ENCODE results near the gene KDM5A. TPM values are rescaled to one million over a fixed set of nuclear protein-coding genes. Genes with fewer than 3 reads are reported as not detected.

Gene KDM5A
- total and polyA plus RNA-seq, 11 donors: 4.7 to 55.6 (median 31.2) TPM

DNA sequence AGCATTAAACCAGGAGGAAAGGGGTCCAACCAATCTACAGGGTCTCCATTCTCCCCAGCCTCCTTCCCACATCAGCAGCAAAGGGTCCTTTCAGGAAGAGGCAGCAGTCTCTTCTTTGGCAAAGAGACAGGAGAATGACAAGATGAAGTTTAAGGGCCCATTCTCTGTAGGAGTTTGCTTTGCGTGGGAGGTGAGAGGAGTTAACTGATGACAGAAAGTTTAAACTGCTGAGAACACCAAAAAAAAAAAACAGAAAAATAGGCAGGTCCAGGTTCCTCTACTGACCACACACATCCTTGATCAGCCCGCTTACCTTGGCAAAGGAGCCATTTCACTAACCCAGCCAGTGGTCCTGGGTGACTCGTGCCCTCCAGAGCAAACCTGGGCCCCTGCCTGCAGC, 132.2 kb downstream of the KDM5A start:
- Histone ChIP-seq H3K27ac (no peak overlapping the region), H3K4me3 (no peak overlapping the region), H3K4me1 (no peaks in the 10 kb centered on the region), H3K9me3 (no peaks in the 10 kb centered on the region), H3K36me3 (no peaks in the 10 kb centered on the region), H3K27me3 (peaks cover 0 to 15% (median 0%) of the 10 kb centered on the region in 9 donors)
- 70 to 77% (median 75%) methylated on average over 3 of the region's 3 CpGs for WGBS, 4 donors
- no peak for DNase-seq
- intact Hi-C loops (cut with DNase I): no loop called here
- no peak for ATAC-seq
- TF ChIP-seq POLR2A (IDR thresholded peaks at IDR 0.05): no peak
- TF ChIP-seq, protein P1, sequence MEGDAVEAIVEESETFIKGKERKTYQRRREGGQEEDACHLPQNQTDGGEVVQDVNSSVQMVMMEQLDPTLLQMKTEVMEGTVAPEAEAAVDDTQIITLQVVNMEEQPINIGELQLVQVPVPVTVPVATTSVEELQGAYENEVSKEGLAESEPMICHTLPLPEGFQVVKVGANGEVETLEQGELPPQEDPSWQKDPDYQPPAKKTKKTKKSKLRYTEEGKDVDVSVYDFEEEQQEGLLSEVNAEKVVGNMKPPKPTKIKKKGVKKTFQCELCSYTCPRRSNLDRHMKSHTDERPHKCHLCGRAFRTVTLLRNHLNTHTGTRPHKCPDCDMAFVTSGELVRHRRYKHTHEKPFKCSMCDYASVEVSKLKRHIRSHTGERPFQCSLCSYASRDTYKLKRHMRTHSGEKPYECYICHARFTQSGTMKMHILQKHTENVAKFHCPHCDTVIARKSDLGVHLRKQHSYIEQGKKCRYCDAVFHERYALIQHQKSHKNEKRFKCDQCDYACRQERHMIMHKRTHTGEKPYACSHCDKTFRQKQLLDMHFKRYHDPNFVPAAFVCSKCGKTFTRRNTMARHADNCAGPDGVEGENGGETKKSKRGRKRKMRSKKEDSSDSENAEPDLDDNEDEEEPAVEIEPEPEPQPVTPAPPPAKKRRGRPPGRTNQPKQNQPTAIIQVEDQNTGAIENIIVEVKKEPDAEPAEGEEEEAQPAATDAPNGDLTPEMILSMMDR (IDR thresholded peaks at IDR 0.05): no peak

DNA sequence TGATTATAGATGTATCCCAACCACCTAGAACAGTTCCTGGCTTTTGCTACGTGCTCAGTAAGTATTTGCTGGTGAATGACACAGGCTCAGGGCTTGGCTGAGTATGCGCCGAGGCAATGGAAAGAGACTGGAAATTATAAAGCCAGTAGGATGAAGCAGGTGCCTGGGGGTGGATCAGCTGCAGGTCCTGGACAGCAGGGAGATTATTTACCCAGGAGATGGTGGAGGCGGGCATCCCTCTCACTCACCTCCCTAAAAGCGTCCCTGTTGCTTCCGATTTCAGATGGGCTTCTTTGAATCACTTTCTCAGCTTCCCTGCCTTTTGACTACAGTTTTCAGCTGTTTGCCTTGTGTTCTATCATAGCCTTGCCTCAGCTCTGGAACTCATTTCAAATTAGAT, 132.9 kb downstream of the KDM5A start:
- H3K27ac ChIP-seq: no peak overlapping the region
- no peaks in the 10 kb centered on the region for H3K4me1 ChIP-seq
- TF ChIP-seq POLR2A (IDR thresholded peaks at IDR 0.05): no peak
- TF ChIP-seq, protein P1 (IDR thresholded peaks at IDR 0.05): no peak
- no peak for ATAC-seq
- peaks cover 0 to 15% (median 0%) of the 10 kb centered on the region in 9 donors for H3K27me3 ChIP-seq
- 91 to 94% (median 93%) methylated on average over 6 of the region's 6 CpGs for WGBS, 4 donors
- no peaks in the 10 kb centered on the region for H3K36me3 ChIP-seq
- intact Hi-C loops (cut with DNase I): no loop called here
- no peak overlapping the region for H3K4me3 ChIP-seq
- H3K9me3 ChIP-seq: no peaks in the 10 kb centered on the region
- no peak for DNase-seq

DNA sequence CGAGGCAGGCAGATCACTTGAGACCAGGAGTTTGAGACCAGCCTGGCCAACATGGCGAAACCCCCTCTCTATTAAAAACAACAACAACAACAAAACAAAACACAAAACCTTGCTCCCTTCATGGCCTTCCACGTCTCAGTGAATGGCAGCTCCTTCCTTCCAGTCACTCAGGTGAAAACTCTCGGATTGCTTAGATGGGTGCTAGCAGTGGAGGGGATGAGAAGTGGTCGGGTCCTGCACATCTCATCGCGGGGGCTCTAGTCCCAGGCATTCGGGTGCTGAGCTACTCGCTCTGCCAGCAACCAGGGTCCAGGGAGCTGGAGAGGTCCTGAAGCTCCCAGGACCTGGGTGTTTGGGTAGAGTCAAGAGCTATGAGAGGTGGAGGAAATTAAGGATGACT, 134.2 kb downstream of the KDM5A start:
- intact Hi-C loops (cut with DNase I): no loop called here
- no peaks in the 10 kb centered on the region for H3K4me1 ChIP-seq
- H3K9me3 ChIP-seq: no peaks in the 10 kb centered on the region
- 82 to 86% (median 84%) methylated on average over 9 of the region's 9 CpGs for WGBS, 4 donors
- peaks cover 0 to 13% (median 0%) of the 10 kb centered on the region in 9 donors for H3K27me3 ChIP-seq
- DNase-seq (no peak), ATAC-seq (no peak)
- H3K4me3 ChIP-seq: no peak overlapping the region
- no peak overlapping the region for H3K27ac ChIP-seq
- no peaks in the 10 kb centered on the region for H3K36me3 ChIP-seq
- TF ChIP-seq, protein P1 (IDR thresholded peaks at IDR 0.05): no peak
- no peak for TF ChIP-seq POLR2A (IDR thresholded peaks at IDR 0.05)

DNA sequence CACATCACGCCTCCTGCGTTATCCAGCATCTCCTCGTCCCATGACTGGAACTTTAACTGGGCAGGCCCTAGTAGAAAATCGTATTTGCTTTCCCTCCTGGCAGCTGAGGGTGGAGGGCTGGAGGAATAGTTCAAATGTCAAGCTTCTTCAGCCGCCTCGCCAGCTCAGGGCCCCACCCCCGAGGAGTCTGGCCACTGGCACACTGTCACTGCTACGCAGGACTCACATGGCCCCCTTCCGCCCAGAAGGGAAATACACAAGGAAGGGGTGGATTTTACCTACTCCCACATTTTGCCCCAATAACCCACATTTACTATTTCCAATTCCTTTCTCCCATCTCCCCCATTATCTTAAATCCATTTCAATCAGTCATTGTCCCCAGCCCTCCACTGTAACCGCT, 135.1 kb downstream of the KDM5A start:
- whole genome bisulfite sequencing, 4 donors: 54 to 63% (median 63%) methylated on average over 10 of the region's 10 CpGs
- TF ChIP-seq, protein P1 (IDR thresholded peaks at IDR 0.05): no peak
- no peak for TF ChIP-seq POLR2A (IDR thresholded peaks at IDR 0.05)
- H3K36me3 ChIP-seq: no peaks in the 10 kb centered on the region
- DNase-seq (no peak), ATAC-seq (no peak)
- H3K4me3 ChIP-seq: no peak overlapping the region
- H3K27me3 ChIP-seq: peaks cover 0 to 9% (median 0%) of the 10 kb centered on the region in 9 donors
- no peaks in the 10 kb centered on the region for H3K4me1 ChIP-seq
- intact Hi-C loops (cut with DNase I): no loop called here
- H3K9me3 ChIP-seq: no peaks in the 10 kb centered on the region
- no peak overlapping the region for H3K27ac ChIP-seq

Measured in heart left ventricle (tissue), 16 donors.